ENCODE data around the gene KRT17.

GRCh38 chr17:41617698-41618097 is 6.7 kb downstream of the KRT17 start:
- TF ChIP-seq SMC3 (IDR thresholded peaks at IDR 0.05; ENCODE audit: borderline replicate concordance, low read length) (no peak), SIN3A (IDR thresholded peaks at IDR 0.05; ENCODE audit: low read depth, low read length) (no peak)
